GM19455 (cell line): ENCODE data around the gene CACNA2D1.

Experiments
- ATAC-seq: cut with Tn5 transposase; IDR thresholded peaks from one replicate; pipeline ENCODE4 v1.9.1; 2021; ENCODE audit not compliant: unreplicated experiment

CACNA2D1 gene

DNA sequence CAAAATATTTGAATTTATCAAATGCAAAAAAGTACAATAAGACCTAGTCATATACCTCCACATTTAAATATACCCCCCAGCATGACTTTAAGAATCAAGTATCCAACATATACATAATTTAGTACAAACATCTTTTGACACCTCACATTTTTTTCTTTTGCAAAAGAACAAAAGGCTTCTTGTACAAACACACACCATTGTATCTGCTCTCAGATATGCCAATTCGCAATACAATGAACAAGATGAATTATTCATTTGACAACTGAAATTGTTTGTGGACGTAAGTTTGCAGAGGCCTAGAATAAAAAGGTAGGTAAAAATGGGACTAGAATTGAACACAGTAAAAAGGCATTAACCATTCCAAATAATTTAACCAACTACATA, 154.4 kb downstream of the CACNA2D1 start:
- ATAC-seq = no peak

DNA sequence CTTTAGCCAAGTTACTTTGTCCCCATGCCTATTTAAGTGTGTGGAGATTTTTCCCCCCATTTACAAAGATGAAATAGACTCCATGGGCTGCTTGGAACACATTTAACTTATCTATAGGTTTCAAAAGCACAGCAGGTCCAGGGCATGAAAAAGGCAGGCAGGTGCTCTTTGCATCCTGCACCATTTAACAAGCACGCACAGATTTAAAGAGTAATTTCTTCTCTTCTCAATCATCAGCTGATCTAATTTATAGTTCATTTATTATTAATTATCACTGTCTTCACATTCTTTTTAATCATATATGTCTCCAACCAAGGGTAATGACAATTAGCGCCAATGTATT, 156.8 kb downstream of the CACNA2D1 start:
- no peak for ATAC-seq

DNA sequence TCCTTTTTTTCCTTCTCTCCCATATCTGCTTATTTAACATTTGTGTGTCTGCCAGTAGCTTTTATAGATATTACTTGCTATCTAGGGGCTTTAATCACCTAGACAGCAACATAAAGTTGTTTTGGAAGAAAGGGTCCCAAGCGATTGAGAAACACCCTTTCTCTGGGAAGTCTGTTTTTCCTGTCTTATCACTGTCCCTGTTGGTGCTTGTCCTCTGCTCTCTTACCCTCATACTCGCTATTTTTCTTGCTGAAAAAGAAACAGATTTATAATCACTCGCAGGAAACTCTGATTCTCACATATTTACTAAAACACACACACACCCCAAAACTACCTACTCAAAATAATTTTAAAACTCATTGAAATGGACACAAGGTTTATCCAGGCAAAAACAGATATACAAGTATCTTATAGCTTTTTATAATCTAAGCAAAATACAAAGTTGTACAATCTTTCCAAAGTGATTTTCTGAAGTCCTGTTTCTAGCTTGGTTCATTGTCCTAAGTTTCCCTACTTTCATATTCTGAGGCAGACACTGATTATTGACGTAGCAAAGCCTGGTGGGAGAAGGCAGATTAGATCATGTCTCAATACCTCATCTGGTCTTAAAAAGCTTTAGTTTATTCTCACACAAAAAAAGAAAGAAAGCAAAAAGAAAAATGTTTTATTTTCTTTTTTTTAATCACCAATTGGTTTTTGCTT, 157.3 kb downstream of the CACNA2D1 start:
- ATAC-seq = no peak

DNA sequence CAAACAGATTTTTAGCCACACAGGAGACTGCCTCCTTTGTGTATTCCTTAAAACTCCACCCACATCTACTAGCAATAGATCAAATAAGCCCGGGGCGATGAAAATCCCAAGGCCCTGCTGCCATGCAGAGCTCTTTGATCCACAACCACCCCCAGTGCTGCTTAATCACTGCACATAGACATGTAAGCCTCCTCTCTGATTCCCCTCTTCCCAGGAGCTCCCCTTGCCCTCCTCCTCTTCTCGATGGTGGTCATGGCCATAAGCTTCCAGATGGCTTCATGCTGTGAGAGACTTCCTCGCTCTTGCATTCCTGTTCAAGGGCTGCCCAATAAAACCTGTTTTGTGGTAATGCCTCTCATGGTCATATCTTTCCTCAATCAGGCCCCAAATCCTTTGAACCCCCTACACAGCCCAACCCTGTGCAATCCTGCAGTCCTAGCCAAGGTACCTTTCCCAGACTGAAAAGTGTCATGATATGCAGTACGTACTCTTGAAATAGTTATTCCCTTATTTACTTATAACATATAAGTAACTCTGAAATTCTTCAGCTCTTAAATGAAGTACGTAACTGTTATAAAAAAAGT, 158.5 kb downstream of the CACNA2D1 start:
- no peak for ATAC-seq

DNA sequence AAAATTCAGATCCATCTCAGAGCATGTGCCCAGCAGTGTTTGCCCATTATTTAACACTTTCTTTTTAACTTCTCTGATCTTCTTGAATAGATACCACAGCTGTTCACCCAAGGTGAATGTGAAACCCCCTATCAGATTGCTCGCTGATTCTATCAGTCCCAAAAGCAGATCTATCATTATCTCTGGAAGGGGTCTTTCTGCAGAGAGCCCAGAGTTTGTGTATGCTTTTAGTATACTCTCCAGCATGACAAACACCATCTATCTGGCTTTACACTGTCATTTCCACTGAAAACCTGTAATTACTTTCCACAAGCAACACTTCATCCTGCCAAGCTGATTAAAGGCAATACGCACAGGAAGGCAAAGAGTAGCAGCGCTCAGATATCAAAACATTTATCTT, 168.2 kb downstream of the CACNA2D1 start:
- no peak for ATAC-seq

DNA sequence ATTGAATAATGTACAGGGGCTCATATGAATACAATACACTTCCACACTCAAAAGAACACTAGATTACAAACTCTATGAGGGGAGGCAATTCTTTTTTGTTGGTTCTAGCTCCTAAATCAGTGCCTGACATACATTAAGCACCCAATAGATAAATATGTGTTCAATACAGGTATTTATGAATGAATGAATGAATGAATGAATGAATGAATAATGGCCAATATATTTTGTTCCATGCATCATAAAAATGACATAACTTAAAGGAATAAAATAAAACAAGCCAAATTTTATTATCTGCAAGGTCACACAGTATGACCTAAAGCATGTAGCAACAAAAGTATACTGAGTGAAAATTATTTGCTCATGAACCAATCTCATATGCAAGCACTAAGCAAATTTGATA, 168.9 kb downstream of the CACNA2D1 start:
- no peak for ATAC-seq

DNA sequence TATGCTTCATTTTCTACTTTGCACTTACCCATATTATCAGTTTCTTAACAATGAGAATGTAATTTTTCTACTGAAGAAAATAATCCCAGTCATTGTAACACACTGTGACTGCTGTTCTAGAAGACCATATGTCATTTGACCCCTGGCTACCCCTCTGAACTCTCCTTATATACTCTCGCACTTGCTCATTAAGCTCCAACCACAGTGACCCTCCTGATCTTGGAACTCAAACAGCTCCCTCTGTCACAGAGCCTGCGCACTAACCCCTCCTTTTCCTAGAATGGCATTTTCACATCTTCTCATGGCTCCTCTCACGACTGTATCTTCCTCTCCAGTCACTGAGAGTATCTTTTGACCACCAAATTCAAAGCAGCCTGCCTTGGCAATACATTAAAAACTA, 169.7 kb downstream of the CACNA2D1 start:
- no peak for ATAC-seq

DNA sequence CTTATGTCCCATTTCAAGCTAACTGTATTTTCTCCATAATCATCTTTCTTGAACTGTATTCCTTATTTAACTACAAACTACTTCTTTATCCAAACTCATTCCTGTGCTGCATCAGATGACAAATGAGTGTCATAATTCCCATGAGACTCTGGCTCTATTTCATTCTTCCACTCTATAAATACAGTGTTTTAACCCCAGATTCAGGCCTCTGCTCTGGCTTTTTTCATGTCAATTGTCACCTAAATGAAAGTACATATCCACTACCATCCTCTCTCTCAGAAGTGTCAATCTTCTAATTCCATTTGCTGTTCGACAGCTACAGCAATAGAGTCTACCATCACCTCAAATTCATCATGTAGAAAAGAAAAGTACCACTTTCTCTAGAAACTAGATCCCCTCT, 172.7 kb downstream of the CACNA2D1 start:
- ATAC-seq = no peak

DNA sequence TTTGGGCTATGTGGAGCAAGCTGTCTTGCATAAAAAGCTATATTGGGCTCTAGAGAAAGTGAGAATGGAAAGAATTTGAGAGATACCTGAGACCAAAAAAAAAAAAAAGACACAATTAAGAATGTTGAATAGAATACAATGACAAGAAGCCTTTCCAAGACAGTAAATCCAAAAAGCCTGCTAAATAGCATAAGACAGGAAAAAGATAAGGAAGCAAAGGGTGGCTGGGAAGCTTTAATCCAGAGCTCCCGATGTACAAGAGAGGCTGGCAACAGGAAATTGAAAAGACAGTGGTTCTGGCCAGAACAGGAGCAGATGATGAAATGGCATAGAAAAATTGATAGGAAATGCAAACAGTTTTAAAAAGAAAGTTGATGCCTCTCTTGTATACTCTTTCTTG, 174.9 kb downstream of the CACNA2D1 start:
- no peak for ATAC-seq

DNA sequence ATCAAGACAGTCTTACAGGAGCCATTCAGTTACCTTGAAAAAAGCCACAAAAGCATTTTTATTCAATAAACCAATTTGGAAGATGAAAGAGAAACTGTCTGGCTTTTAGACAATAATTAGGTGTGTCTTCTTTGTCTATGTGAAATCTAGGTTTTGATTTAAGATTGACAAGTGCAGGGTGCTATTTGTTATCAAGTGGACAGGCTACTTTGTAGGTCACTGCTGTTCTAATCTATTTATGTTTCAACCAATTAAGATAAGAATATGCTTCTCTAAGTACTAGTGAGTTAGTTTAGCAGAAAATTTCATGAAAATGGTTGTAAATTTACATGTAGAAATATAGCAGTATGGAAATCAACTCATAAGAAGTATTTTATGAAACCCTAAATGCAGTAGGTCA, 177.5 kb downstream of the CACNA2D1 start:
- ATAC-seq = no peak

DNA sequence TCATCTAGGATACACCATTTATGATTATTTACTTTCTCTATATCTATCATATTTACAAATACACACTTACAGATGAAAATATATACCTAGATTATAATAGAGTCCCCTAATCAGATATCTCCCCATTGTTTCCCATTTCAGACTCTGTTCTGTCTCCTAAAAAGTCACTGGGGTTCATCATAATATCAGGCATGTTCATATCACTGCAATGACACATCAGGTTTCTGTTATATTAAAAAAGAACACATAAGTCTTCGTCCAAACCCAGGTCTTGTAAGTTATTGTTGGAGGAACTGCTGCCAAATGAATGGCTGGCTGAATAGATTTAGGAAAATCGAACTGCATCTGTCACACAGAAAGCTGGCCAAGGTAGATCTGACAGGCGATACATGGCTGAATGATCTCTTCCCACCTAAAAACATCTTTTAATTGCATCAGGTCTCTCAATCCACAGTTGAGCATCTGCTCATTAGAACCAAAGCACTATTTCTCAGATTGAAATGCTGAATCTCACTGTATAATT, 178.7 kb downstream of the CACNA2D1 start:
- no peak for ATAC-seq

DNA sequence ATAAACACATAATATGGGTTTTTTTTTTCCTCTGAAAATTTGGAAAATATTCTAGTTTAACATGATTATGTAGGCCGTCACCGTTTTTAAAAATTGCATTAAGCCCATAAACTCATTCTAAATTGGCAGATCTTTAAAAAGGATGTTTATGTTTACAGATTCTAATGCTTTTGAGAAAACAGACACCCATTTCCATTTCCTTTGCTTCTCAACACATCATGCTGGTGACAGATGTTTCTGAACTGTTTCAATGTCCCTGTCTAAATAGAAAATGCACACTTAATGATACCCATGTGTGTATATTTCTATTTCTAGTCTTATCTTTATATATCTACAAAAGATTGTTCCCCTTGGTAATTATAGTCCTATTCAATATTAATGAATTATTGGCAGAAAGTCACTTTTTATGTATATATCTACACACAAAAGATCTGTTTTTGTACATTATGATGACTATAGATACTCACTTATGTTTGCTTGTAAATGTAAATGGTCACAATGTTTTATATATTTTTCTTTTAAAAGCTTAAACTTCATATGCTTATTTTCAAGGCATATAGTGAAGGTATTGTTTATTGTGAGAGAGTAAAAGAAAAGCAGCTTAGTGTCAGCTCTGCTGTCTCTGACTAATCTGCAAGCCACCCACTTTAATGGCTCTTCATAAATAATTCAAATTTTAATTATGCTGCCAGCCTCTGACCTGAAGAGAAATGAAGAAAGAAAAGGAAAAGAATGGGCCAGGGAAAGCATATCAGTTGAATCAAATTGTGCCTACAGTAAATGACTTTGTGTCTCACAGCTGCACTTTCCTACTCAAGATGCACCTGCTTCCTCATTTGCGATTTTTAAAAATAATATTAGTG, 179.4 kb downstream of the CACNA2D1 start:
- ATAC-seq = no peak

DNA sequence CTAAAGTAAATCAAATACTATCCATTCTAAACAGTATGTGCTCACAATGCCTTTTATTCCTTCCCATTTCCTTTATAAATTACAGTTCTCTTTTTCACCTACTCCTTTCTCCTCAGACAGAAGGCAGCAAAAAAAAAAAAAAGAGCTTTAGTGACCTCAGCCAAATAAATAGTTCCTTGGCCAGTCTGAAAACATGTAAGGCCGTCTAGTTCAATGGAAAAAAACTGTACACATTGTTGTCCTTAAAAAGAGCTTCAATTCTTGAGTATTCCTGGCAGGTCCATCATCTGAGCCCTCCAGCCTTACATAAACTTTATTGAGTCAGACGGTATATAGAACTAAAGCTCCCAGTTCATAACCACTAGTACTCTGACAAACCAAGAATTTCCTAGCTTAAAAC, 185.4 kb downstream of the CACNA2D1 start:
- no peak for ATAC-seq

DNA sequence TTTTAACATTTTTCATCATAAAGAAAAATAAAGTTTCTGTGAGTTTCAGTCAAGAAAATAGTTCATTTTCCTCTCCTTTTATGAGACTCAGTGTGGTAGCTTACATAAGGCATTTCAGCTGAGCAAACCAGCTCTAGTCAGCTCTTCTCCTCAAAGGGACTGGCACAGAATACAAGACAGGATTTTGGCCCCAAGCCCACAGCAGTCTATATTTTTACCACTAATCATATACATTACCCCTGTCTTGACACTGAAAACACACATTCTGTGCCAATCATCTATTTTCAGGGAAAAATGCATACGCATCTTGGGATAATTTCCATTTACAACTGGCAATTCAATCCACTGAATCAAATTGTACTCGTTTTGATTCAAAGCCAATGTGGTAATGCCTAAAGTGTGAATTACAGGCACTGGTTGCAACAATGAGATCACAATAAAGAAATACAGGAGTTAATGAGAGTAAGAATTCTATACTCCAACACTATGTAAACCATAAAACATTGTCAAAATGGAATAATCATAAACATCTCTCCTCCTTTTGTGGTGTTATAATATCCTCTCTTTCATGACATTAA, 186.4 kb downstream of the CACNA2D1 start:
- no peak for ATAC-seq

DNA sequence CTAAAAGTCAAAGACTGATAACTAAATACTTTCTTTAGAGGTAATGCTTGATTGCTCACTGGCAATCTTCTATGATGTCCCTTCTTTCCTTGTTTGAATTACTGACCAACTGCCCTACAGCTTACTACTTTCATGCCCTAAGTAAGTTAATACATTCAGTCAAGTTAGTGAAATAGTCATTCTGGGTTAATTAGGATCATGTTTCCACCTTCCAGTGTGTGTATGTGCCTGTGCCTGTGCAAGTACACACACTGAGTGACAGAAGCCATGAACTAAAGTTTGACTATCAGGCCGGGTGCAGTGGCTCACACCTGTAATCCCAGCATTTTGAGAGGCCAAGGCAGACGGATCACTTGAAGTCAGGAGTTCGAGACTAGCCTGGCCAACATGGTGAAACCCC, 187.9 kb downstream of the CACNA2D1 start:
- no peak for ATAC-seq

DNA sequence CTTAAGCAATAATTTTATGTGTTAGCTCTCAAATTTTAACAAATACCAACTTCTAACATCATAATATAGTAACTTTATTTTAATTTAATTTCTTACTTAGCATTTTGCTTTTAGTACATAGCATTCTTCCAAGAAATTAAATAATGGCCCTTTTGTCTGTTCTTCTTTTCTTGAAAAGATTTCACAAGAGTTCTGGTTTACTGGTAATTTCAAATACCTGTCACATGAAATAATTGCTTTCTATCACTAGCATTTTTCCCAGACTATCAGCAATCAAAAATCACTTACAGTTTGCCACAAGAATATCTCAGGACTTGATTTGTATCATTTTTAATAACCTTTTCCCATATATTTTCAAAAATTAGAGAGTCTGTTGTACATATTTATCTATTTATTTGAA, 193.0 kb downstream of the CACNA2D1 start:
- ATAC-seq = no peak

DNA sequence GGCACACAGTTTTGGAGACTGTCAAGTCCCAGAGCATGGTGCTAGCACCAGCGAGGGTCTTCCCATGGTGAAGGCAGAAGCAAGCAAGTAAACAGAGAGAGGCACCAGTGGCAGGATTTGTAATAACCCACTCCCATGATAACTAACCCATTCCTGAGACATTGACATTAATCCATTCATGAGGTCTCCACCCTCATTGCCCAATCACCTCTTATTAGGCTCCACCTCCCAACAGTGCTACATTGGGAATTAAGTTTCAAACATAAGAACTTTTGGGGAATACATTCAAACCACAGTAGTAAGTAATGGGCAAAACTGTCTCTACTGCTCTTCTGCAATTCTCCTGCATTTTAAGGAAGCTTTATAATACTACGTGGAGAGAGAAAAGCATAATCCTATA, 193.6 kb downstream of the CACNA2D1 start:
- ATAC-seq = no peak

DNA sequence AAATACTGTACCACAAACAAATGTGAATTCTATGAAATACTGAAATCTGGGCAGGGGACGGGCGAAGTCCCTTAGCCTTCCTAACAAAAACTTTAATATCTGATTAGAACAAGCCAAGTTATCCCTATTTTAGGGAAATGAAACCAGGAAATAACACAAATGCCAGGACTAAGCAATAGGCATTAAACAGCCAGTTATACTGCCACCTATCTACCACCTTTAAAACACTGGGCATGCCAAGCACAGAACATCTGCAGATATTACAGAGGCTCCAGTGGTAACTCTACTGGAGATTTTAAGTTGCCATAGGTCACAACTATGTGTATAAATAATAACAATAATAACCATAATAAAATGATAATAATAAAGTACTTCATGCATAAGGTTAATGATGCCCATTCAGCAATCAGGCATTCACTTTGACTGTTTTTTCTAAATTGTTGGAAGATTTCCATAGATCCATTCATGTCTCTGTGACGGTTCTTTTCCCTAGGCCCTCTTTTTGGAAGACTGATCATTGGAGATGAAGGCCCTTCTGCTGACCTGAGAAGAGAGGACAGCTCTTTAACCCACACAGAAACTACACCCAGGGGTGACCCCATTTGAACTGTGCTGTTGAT, 195.7 kb downstream of the CACNA2D1 start:
- ATAC-seq = no peak

DNA sequence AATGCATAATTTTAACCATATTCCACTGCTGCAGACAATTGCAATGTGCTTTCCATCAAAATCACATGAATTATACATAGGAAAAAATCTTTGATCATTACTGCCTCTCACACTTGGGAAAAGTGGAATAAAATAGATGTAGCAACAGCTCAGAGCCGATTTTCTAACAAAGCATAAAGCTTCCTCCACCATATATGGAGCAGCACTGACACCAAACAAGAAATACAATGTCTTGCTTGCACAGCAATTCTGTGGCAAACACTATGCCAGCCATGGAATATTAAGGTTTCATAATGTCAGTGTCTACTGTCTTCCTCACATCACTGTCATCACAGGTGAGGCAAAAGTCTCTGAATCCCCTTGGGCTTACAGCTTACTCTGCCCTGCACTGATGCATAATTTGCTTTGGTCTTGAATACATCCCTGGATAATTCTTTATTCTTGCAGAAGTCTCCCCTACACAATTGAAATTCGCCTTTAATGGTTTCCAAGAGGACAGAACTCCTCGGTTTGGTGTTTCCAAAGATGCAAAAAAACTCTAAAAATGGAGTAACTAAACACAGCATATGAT, 198.5 kb downstream of the CACNA2D1 start:
- no peak for ATAC-seq

DNA sequence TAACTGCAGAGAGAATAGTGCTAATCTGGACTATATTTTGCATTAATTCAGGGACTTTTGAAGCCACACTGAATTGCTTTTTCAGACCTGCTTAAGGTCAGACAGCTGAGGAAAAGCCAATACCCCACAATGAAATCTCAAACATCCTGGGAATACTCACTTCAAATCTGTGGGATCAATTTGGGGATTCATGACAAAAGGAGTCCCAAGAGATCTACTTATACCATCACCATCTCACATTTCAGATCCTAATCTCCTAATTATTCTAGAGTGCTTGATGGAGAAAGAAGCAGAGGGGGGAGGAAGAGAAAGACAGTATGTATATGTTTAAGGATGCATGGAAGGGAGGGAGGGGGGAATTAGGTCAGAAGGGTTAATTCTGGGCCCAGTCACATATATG, 202.2 kb downstream of the CACNA2D1 start:
- ATAC-seq = no peak

DNA sequence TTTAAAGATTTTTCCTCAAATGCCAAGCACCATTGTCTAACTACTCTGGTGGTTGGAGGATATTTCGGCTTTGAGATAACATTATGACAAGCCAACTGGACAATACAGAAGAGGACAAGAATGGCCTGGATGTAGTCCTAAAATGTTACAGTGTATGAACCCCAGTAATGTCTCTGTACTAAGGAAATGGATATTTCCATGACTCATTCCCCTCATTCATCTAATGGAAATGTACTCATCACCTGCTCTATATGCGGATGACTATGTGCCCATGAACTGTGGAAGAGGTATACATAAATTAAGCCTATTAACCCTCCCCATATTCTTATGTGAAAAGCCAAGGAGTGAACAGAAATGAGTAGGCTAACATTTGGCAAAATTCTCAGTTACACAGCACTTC, 207.9 kb downstream of the CACNA2D1 start:
- ATAC-seq = no peak
